H1 (cell line): Measurements from ENCODE around the gene GPD1L. TPM values are rescaled to one million over a fixed set of nuclear protein-coding genes. Genes with fewer than 3 reads are reported as not detected.

Source experiments
- CTCF ChIA-PET: fragments of 300-600 bp; sonication (Branson Sonifier 250); formaldehyde crosslinking; loops from one replicate; lab custom pipeline; 2021; ENCODE audit not compliant: partially characterized antibody; lab: Charles Lee
- POLR2A ChIA-PET: fragments of 300-600 bp; sonication (Branson Sonifier 250); formaldehyde crosslinking; loops from one replicate; lab custom pipeline; 2021; ENCODE audit warnings: inconsistent platforms; ENCODE audit not compliant: partially characterized antibody; lab: Charles Lee
- DNase-seq, 2 experiments: peaks; one replicate each; pipeline versions ENCODE4 v3.0.0 to v3.0.0-alpha.2; 2010 to 2022; ENCODE audit warnings: low spot score in 2 of 2, low read depth in 1 of 2, mixed read lengths in 1 of 2
- FAIRE-seq: peaks from 2 replicates; lab custom pipeline; 2011; peaks lifted over from hg19 to GRCh38; lab: Jason Lieb, UNC
- H2AFZ ChIP-seq: 2 replicates; pipeline ENCODE4 v1.8.1; 2012; ENCODE audit warnings: low read length, inconsistent platforms
- H2AK5ac ChIP-seq: 2 replicates; pipeline ENCODE4 v1.6.1; 2013; ENCODE audit warnings: low read depth, low read length
- H2BK120ac ChIP-seq: replicated peaks from 2 replicates; pipeline ENCODE3; 2013; ENCODE audit warnings: low read depth, low read length, inconsistent platforms
- H2BK12ac ChIP-seq: 2 replicates; pipeline ENCODE4 v1.6.1; 2013; ENCODE audit warnings: low read depth, low read length
- H2BK15ac ChIP-seq: 2 replicates; pipeline ENCODE4 v1.6.1; 2013; ENCODE audit warnings: low read length
- H2BK20ac ChIP-seq: 2 replicates; pipeline ENCODE4 v1.6.1; 2013; ENCODE audit warnings: low read length
- H2BK5ac ChIP-seq: 2 replicates; pipeline ENCODE4 v1.6.1; 2013; ENCODE audit warnings: low read depth, low read length
- H3K14ac ChIP-seq: 2 replicates; pipeline ENCODE4 v1.6.1; 2013; ENCODE audit warnings: inconsistent platforms; ENCODE audit not compliant: insufficient read length
- H3K18ac ChIP-seq: 2 replicates; pipeline ENCODE4 v1.6.1; 2013; ENCODE audit warnings: low read length; ENCODE audit errors: extremely low read depth
- H3K23ac ChIP-seq: 2 replicates; pipeline ENCODE4 v1.6.1; 2013; ENCODE audit warnings: inconsistent platforms; ENCODE audit not compliant: insufficient read length
- H3K23me2 ChIP-seq: 2 replicates; pipeline ENCODE4 v1.6.1; 2013; ENCODE audit warnings: low read depth, low read length
- H3K27ac ChIP-seq: 2 replicates; pipeline ENCODE4 v1.6.1; 2011; ENCODE audit warnings: low read depth, low read length, inconsistent platforms
- H3K27me3 ChIP-seq, 4 experiments: replicated peaks in 1 of 4; 1 replicate in 1 of 4; 2 replicates in 3 of 4; pipeline versions ENCODE4 v1.6.1 to v1.8.1; 2011 to 2013; ENCODE audit warnings: low read length in 3 of 4, mild to moderate bottlenecking in 3 of 4, inconsistent platforms in 2 of 4, mixed read lengths in 2 of 4, moderate library complexity in 1 of 4; ENCODE audit not compliant: control insufficient read depth in 3 of 4, insufficient read depth in 3 of 4; ENCODE audit errors: extremely low read depth in 1 of 4
- H3K36me3 ChIP-seq, 4 experiments: 2 replicates each; pipeline versions ENCODE4 v1.6.1 to v1.8.1; 2011 to 2013; ENCODE audit warnings: mild to moderate bottlenecking in 4 of 4, low read length in 3 of 4, moderate library complexity in 2 of 4, control low read depth in 1 of 4, inconsistent platforms in 1 of 4; ENCODE audit not compliant: insufficient read depth in 4 of 4, control insufficient read depth in 2 of 4
- H3K4ac ChIP-seq: replicated peaks from 2 replicates; pipeline ENCODE3; 2013; ENCODE audit warnings: low read length, low read depth, mixed read lengths, inconsistent platforms; ENCODE audit not compliant: insufficient read length
- H3K4me1 ChIP-seq, 4 experiments: replicated peaks in 1 of 4; 1 replicate in 1 of 4; 2 replicates in 3 of 4; pipeline versions ENCODE4 v1.6.1 to v1.8.1; 2011 to 2013; ENCODE audit warnings: low read length in 3 of 4, inconsistent platforms in 2 of 4, mixed read lengths in 1 of 4; ENCODE audit not compliant: insufficient read depth in 4 of 4, control insufficient read depth in 3 of 4
- H3K4me2 ChIP-seq, 2 experiments: 2 replicates each; pipeline versions ENCODE4 v1.6.1 to v1.8.1; 2011 to 2013; ENCODE audit warnings: low read depth in 2 of 2, low read length in 2 of 2, control low read depth in 1 of 2, inconsistent platforms in 1 of 2, mild to moderate bottlenecking in 1 of 2; ENCODE audit not compliant: insufficient read depth in 1 of 2
- H3K4me3 ChIP-seq, 4 experiments: fragments of 200-600, 300-600 bp in 1 of 4; sonication (generic), shearing (Covaris generic), sonication (Bioruptor Twin) in 1 of 4; 2 replicates each; pipeline versions ENCODE4 v1.5.1 to v1.8.1; 2011 to 2016; ENCODE audit warnings: low read length in 4 of 4, low read depth in 3 of 4, control low read depth in 2 of 4, inconsistent platforms in 2 of 4, mild to moderate bottlenecking in 2 of 4, mixed read lengths in 1 of 4, moderate library complexity in 1 of 4; ENCODE audit not compliant: insufficient read depth in 2 of 4; ENCODE audit errors: extremely low read depth in 1 of 4
- H3K56ac ChIP-seq: replicated peaks from 2 replicates; pipeline ENCODE3; 2013; ENCODE audit warnings: low read depth, mild to moderate bottlenecking, mixed read lengths, low read length, inconsistent platforms; ENCODE audit not compliant: insufficient read length
- H3K79me1 ChIP-seq: 2 replicates; pipeline ENCODE4 v1.6.1; 2013; ENCODE audit warnings: low read depth, low read length, control low read depth
- H3K79me2 ChIP-seq, 2 experiments: 2 replicates each; pipeline versions ENCODE4 v1.6.1 to v1.8.1; 2012 to 2013; ENCODE audit warnings: low read length in 2 of 2, mild to moderate bottlenecking in 2 of 2, inconsistent platforms in 1 of 2; ENCODE audit not compliant: insufficient read depth in 2 of 2, control insufficient read depth in 1 of 2
- H3K9ac ChIP-seq, 4 experiments: replicated peaks in 1 of 4; 1 replicate in 1 of 4; 2 replicates in 3 of 4; pipeline versions ENCODE4 v1.6.1 to v1.8.1; 2011 to 2013; ENCODE audit warnings: low read depth in 3 of 4, low read length in 3 of 4, control low read depth in 2 of 4, mild to moderate bottlenecking in 2 of 4, moderate library complexity in 2 of 4, inconsistent platforms in 1 of 4; ENCODE audit errors: extremely low read depth in 1 of 4
- H3K9me3 ChIP-seq, 2 experiments: 2 replicates each; pipeline versions ENCODE4 v1.6.1 to v1.8.1; 2012 to 2013; ENCODE audit warnings: mild to moderate bottlenecking in 2 of 2, moderate library complexity in 2 of 2, control low read depth in 1 of 2, inconsistent platforms in 1 of 2, low read depth in 1 of 2, low read length in 1 of 2, mixed read lengths in 1 of 2; ENCODE audit not compliant: insufficient read depth in 2 of 2
- H4K20me1 ChIP-seq, 2 experiments: replicated peaks in 1 of 2; 2 replicates each; pipeline versions ENCODE3 to v1.8.1; 2011 to 2013; ENCODE audit warnings: inconsistent platforms in 2 of 2, low read length in 2 of 2, mild to moderate bottlenecking in 1 of 2; ENCODE audit not compliant: insufficient read depth in 2 of 2, control insufficient read depth in 1 of 2
- H4K5ac ChIP-seq: 2 replicates; pipeline ENCODE4 v1.6.1; 2013; ENCODE audit warnings: low read length, low read depth, mixed read lengths, inconsistent platforms; ENCODE audit not compliant: insufficient read length
- H4K8ac ChIP-seq: 2 replicates; pipeline ENCODE4 v1.8.0; 2013; ENCODE audit warnings: mild to moderate bottlenecking, moderate library complexity, low read length, inconsistent platforms; ENCODE audit not compliant: insufficient read depth; ENCODE audit errors: extremely low read depth
- H4K91ac ChIP-seq: replicated peaks from 2 replicates; pipeline ENCODE3; 2013; ENCODE audit warnings: low read length, mixed read lengths, inconsistent platforms; ENCODE audit not compliant: insufficient read length
- ASH2L ChIP-seq: fragments of 200-600, 300-600 bp; sonication (generic); IDR thresholded peaks from one replicate; pipeline ENCODE4 v1.7.1; 2017; ENCODE audit warnings: low read length
- ATF3 ChIP-seq: IDR thresholded peaks from 2 replicates; pipeline ENCODE4 v1.6.1; 2011; ENCODE audit warnings: low read depth, mild to moderate bottlenecking, low read length; ENCODE audit not compliant: insufficient read depth
- BCL11A ChIP-seq, 2 experiments: IDR thresholded peaks; one replicate each; pipeline ENCODE4 v1.6.1; 2011; ENCODE audit warnings: low read depth in 2 of 2, low read length in 2 of 2, mild to moderate bottlenecking in 2 of 2
- CHD1 ChIP-seq: IDR thresholded peaks from 2 replicates; pipeline ENCODE4 v1.6.1; 2012; ENCODE audit warnings: low read depth, low read length, improper control_type of control experiment
- EGR1 ChIP-seq: IDR thresholded peaks from 2 replicates; pipeline ENCODE4 v1.6.1; 2011; ENCODE audit warnings: low read depth, low read length, borderline replicate concordance
- GTF2F1 ChIP-seq: IDR thresholded peaks from 2 replicates; pipeline ENCODE4 v1.6.1; 2012; ENCODE audit warnings: low read depth, low read length, improper control_type of control experiment, borderline replicate concordance
- NANOG ChIP-seq: IDR thresholded peaks from 2 replicates; pipeline ENCODE4 v1.6.1; 2011; ENCODE audit warnings: low read length, low read depth, mild to moderate bottlenecking, inconsistent platforms; ENCODE audit not compliant: insufficient read depth, poor library complexity, severe bottlenecking
- POLR2AphosphoS5 ChIP-seq: IDR thresholded peaks from 2 replicates; pipeline ENCODE4 v1.6.1; 2011; ENCODE audit warnings: low read depth, low read length
- POU5F1 ChIP-seq: IDR thresholded peaks from 2 replicates; pipeline ENCODE4 v1.6.1; 2011; ENCODE audit warnings: low read depth, mild to moderate bottlenecking, low read length, moderate library complexity
- RFX5 ChIP-seq: IDR thresholded peaks from 2 replicates; pipeline ENCODE4 v1.6.1; 2011; ENCODE audit warnings: low read depth, low read length, improper control_type of control experiment, borderline replicate concordance
- SIRT6 ChIP-seq: IDR thresholded peaks from one replicate; pipeline ENCODE4 v1.7.1; 2012; ENCODE audit warnings: low read length, inconsistent platforms
- SP1 ChIP-seq: IDR thresholded peaks from 2 replicates; pipeline ENCODE4 v1.6.1; 2011; ENCODE audit warnings: low read depth, low read length
- SP4 ChIP-seq: IDR thresholded peaks from 2 replicates; pipeline ENCODE4 v1.6.1; 2012; ENCODE audit warnings: low read length, inconsistent platforms
- TBP ChIP-seq: IDR thresholded peaks from 2 replicates; pipeline ENCODE4 v1.6.1; 2011; ENCODE audit warnings: low read depth, low read length, improper control_type of control experiment
- WGBS, 2 experiments: shearing (Covaris generic) in 1 of 2; methylation state at CpG; one replicate each; pipeline versions ENCODE4 v1.1.6 to v1.1.7; 2013 to 2015; ENCODE audit warnings: low lambda C conversion rate in 2 of 2, mixed read lengths in 2 of 2, inconsistent platforms in 1 of 2, low coverage in 1 of 2, missing lambda C conversion rate in 1 of 2; ENCODE audit not compliant: insufficient replicate concordance in 2 of 2, insufficient coverage in 1 of 2, insufficient read length in 1 of 2; ENCODE audit errors: extremely low coverage in 1 of 2, missing lambda C conversion rate in 1 of 2; 5-methylcytosine and 5-hydroxymethylcytosine counted together
- polyA plus RNA-seq, 7 experiments: library from polyadenylated mRNA; depleted of rRNA in 3 of 7; stranded (reverse) in 5 of 7; unstranded in 2 of 7; fragments of >200 nt in 5 of 7; fragments of 200-250 nt in 2 of 7; gene quantifications; 1 replicate in 5 of 7; 2 replicates in 1 of 7; 4 replicates in 1 of 7; pipeline versions ENCODE4 v1.2.1 to v1.2.3, GENCODE V29; 2011 to 2013; ENCODE audit warnings: missing spikeins in 2 of 7, mixed read lengths in 2 of 7
- total RNA-seq: library from RNA; stranded (reverse); fragmentation: NEBNext Ultra II Directional; extraction: Animal tissue kit (Norgen Biotek cat#: 25700); gene quantifications from 2 replicates; pipeline ENCODE4 v1.2.1, GENCODE V29; 2021

The GPD1L gene
- total and polyA plus RNA-seq, 2 of the 8 experiments (the other 6 are each of a cell fraction or from before 2014, with no cell fraction given), result 2.4 to 8.4 TPM

- CTCF ChIA-PET, result interaction anchor here (0.6 to 1.1 kb wide), 2 partner anchors 51 to 58 kb away, joined by 3 read pairs; partner anchors contain the start of gene CMTM8
- no peaks in the 10 kb centered on the region for H3K79me2 ChIP-seq
Observed at GRCh38 chr3:32181365-32181764, 74.9 kb downstream of the GPD1L start.

More at GRCh38 chr3:32181365-32181764, 74.9 kb downstream of the GPD1L start:
- Histone ChIP-seq H4K8ac (no peak overlapping the region), H3K56ac (no peak overlapping the region), H3K23ac (no peak overlapping the region), H3K27ac (no peak overlapping the region), H2AK5ac (no peak overlapping the region), H2BK120ac (no peak overlapping the region), H4K5ac (no peak overlapping the region), H2BK20ac (no peak overlapping the region), H3K4me1 (peaks cover 0 to 3% (median 0%) of the 10 kb centered on the region in 4 experiments; a peak in 1 of 7 replicates), H2BK15ac (no peak overlapping the region), H2AFZ (no peak overlapping the region; the same call in 1 of the 2 replicates), H3K27me3 (no peaks in the 10 kb centered on the region), H3K4me3 (no peak overlapping the region), H3K9ac (no peak overlapping the region), H3K36me3 (no peaks in the 10 kb centered on the region)
- TF ChIP-seq SIRT6, result no peak
- no peak for TF ChIP-seq TBP
- TF ChIP-seq SP4, result no peak
- no peak for TF ChIP-seq CHD1
- TF ChIP-seq BCL11A (IDR thresholded peaks at IDR 0.05; ENCODE audit: low read depth in 2 of 2, low read length in 2 of 2), result no peak
- no peak for TF ChIP-seq ATF3
- no peak for TF ChIP-seq EGR1
- TF ChIP-seq ASH2L, result no peak
- TF ChIP-seq NANOG, result no peak
- no peak for TF ChIP-seq POLR2AphosphoS5
- TF ChIP-seq GTF2F1, result no peak
- no peak for TF ChIP-seq RFX5
- TF ChIP-seq SP1, result no peak
- TF ChIP-seq POU5F1, result no peak
- TF ChIP-seq, all 59 proteins: peak for 0
- POLR2A ChIA-PET, result no interaction called here
- Histone ChIP-seq H2BK5ac (no peak overlapping the region), H3K18ac (no peak overlapping the region), H3K4me2 (no peak overlapping the region), H3K14ac (no peak overlapping the region), H3K79me1 (no peaks in the 10 kb centered on the region), H4K20me1 (no peaks in the 10 kb centered on the region), H2BK12ac (no peak overlapping the region), H3K4ac (no peak overlapping the region), H3K9me3 (no peaks in the 10 kb centered on the region), H3K23me2 (no peaks in the 10 kb centered on the region), H4K91ac (no peak overlapping the region)
- no peak for DNase-seq
- FAIRE-seq, result no peak
- WGBS, 2 experiments, result 84% methylated on average over 7 of the region's 7 CpGs; no CpG with 5 or more reads in 1 of the 2 experiments
